ENCODE results near the gene SEPTIN12.

GRCh38 chr16:4778050-4778392 lies 10.1 kb downstream of the SEPTIN12 start:
- TF ChIP-seq CTCF (IDR thresholded peaks at IDR 0.05) (no peak), POLR2A (IDR thresholded peaks at IDR 0.05) (no peak)

Measured in vagina (tissue), 2 donors.